ENCODE results near the gene MOSMO. TPM values are rescaled to one million over a fixed set of nuclear protein-coding genes. Genes with fewer than 3 reads are reported as not detected.
"Not testable (repeated sequence)": the region's sequence is repeated elsewhere in the genome, so short reads cannot be mapped to it uniquely, and the experiment has no call there.

MOSMO gene
- total RNA-seq, 1 donor from 2014 or later, result 16.8 TPM

DNA sequence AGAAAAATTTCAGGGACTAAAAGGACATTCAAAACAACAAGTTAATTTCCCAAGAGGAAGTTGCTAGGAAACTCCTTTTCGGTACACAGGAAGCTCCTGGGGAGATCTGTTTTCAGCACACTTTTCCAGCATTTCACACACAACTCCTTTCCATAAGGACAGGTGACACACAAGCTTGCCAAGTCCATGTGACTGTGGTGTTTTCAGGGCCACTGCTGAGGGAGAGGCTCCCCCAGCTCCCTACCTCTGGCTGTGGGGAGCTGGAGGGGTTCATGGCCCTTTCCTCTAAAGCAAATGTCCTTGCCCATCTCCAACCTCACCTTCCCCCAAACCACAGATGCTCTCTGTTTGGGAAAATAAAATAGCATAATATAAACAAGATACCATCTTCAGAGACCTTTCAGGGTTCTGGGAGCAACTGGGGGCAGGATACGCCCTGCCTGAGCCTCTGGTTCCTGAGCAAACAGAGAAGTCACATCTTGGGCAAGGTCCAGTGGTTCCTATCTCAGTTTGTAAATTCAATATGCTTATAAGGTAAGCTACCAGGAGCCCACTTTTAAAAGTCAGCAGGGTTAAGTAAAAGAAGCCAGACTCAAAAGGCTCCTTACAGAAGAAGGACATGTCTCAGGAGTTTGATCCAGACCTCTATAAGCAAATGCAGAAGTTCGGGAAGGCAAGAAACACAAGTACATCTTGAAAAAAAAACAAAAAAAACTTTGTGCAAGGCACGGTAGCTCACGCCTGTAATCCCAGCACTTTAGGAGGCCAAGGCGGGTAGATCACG, 10.0 kb upstream of the MOSMO start:
- no peak overlapping the region for H3K27ac Mint-ChIP-seq (ENCODE audit: unreplicated experiment)
- H3K27me3 Mint-ChIP-seq (ENCODE audit: unreplicated experiment), result no peaks in the 10 kb centered on the region
- DNase-seq (ENCODE audit: extremely low spot score, unreplicated experiment), result no peak
- H3K36me3 Mint-ChIP-seq (ENCODE audit: unreplicated experiment), result no peaks in the 10 kb centered on the region
- H3K4me1 Mint-ChIP-seq (ENCODE audit: unreplicated experiment), result peaks cover 12% of the 10 kb centered on the region
- no peak for TF ChIP-seq CTCF (IDR thresholded peaks at IDR 0.05)
- no peak overlapping the region for H3K4me3 Mint-ChIP-seq (ENCODE audit: unreplicated experiment)
- H3K9me3 Mint-ChIP-seq (ENCODE audit: unreplicated experiment), result no peaks in the 10 kb centered on the region

DNA sequence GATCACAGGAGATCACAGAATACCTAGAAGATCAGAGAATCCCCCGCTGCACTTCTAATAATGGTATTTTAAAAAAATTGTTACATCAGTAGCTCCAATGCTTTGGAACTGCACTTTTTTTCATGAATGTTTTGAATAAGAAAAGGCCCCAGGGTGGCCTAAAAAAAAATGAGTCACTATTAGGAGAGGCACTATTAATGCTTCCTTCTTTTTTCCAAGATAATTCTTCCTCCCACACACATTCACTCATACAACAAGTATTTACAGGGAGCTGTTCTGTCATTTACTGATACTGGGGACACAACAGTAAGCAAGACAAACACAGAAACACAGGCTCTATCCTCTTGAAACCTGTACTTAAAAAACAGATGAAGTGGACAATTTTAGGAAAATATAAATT, 6.3 kb upstream of the MOSMO start:
- DNase-seq (ENCODE audit: extremely low spot score, unreplicated experiment), result no peak
- no peak overlapping the region for H3K4me3 Mint-ChIP-seq (ENCODE audit: unreplicated experiment)
- peaks cover 12% of the 10 kb centered on the region for H3K4me1 Mint-ChIP-seq (ENCODE audit: unreplicated experiment)
- no peaks in the 10 kb centered on the region for H3K36me3 Mint-ChIP-seq (ENCODE audit: unreplicated experiment)
- H3K27ac Mint-ChIP-seq (ENCODE audit: unreplicated experiment), result no peak overlapping the region
- TF ChIP-seq CTCF (IDR thresholded peaks at IDR 0.05), result no peak
- H3K27me3 Mint-ChIP-seq (ENCODE audit: unreplicated experiment), result no peaks in the 10 kb centered on the region
- no peaks in the 10 kb centered on the region for H3K9me3 Mint-ChIP-seq (ENCODE audit: unreplicated experiment)

- not testable (repeated sequence) for H3K27ac Mint-ChIP-seq (ENCODE audit: unreplicated experiment); H3K27me3 Mint-ChIP-seq (ENCODE audit: unreplicated experiment); H3K4me3 Mint-ChIP-seq (ENCODE audit: unreplicated experiment); DNase-seq (ENCODE audit: extremely low spot score, unreplicated experiment); H3K9me3 Mint-ChIP-seq (ENCODE audit: unreplicated experiment); H3K36me3 Mint-ChIP-seq (ENCODE audit: unreplicated experiment)
- H3K4me1 Mint-ChIP-seq (ENCODE audit: unreplicated experiment), result peaks cover 16% of the 10 kb centered on the region
Observed at GRCh38 chr16:22002047-22002446, 5.9 kb upstream of the MOSMO start.

DNA sequence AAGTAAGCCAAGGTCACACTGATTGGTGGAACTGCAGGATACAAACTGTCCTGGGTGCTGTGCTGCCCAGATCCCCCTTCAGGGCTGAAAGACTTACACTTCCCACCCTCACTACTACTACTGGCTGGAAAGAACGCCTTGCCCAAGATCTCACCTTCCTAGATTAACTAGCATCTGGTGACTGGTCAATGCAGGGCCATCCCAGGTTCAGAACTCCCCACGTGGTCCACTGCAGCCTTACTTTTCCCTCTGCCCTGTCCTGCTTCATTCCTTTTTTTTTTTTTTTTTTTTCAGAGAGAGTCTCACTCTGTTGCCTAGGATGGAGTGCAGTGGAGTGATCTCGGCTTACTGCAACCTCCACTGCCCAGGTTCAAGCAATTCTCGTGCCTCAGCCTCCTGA, 4.7 kb upstream of the MOSMO start:
- no peak for TF ChIP-seq CTCF (IDR thresholded peaks at IDR 0.05)
- Mint-ChIP-seq H3K27me3 (ENCODE audit: unreplicated experiment) (no peaks in the 10 kb centered on the region), H3K9me3 (ENCODE audit: unreplicated experiment) (no peaks in the 10 kb centered on the region), H3K4me3 (ENCODE audit: unreplicated experiment) (no peak overlapping the region), H3K4me1 (ENCODE audit: unreplicated experiment) (peaks cover 18% of the 10 kb centered on the region), H3K36me3 (ENCODE audit: unreplicated experiment) (no peaks in the 10 kb centered on the region), H3K27ac (ENCODE audit: unreplicated experiment) (no peak overlapping the region)
- no peak for DNase-seq (ENCODE audit: extremely low spot score, unreplicated experiment)

DNA sequence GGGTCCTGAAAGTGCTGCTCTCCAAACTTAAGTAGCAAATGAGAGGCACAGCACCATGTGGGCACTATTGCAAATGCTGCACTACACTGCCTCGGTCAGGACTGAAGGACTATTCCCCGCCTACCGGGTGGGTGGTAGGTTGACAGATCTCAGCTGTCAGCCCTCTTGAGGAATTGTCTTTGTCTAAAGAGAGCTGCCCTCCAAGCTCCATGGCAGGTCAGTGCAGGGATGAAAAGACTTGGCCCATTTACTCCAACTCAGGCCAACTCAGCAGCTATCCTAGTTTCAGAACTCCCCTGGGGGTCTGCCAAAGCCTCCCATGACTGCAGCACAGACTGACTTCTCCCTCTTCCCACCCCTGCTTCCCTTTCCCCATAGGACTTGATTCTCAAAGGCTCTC, 3.6 kb upstream of the MOSMO start:
- no peak for TF ChIP-seq CTCF (IDR thresholded peaks at IDR 0.05)
- H3K27me3 Mint-ChIP-seq (ENCODE audit: unreplicated experiment), result no peaks in the 10 kb centered on the region
- H3K4me3 Mint-ChIP-seq (ENCODE audit: unreplicated experiment), result no peak overlapping the region

More for the DNA sequence above, 3.6 kb upstream of the MOSMO start:
- H3K27ac Mint-ChIP-seq (ENCODE audit: unreplicated experiment), result no peak overlapping the region
- peaks cover 26% of the 10 kb centered on the region for H3K4me1 Mint-ChIP-seq (ENCODE audit: unreplicated experiment)
- H3K36me3 Mint-ChIP-seq (ENCODE audit: unreplicated experiment), result no peaks in the 10 kb centered on the region
- DNase-seq (ENCODE audit: extremely low spot score, unreplicated experiment), result no peak
- no peaks in the 10 kb centered on the region for H3K9me3 Mint-ChIP-seq (ENCODE audit: unreplicated experiment)

All from osteocyte (in vitro differentiated cells).